HG03066 (cell line): ENCODE results near the gene CPAMD8.

Source experiments
- ATAC-seq: cut with Tn5 transposase; IDR thresholded peaks from one replicate; pipeline ENCODE4 v1.9.1; 2021; ENCODE audit warnings: low read depth; ENCODE audit not compliant: unreplicated experiment

CPAMD8 gene

DNA sequence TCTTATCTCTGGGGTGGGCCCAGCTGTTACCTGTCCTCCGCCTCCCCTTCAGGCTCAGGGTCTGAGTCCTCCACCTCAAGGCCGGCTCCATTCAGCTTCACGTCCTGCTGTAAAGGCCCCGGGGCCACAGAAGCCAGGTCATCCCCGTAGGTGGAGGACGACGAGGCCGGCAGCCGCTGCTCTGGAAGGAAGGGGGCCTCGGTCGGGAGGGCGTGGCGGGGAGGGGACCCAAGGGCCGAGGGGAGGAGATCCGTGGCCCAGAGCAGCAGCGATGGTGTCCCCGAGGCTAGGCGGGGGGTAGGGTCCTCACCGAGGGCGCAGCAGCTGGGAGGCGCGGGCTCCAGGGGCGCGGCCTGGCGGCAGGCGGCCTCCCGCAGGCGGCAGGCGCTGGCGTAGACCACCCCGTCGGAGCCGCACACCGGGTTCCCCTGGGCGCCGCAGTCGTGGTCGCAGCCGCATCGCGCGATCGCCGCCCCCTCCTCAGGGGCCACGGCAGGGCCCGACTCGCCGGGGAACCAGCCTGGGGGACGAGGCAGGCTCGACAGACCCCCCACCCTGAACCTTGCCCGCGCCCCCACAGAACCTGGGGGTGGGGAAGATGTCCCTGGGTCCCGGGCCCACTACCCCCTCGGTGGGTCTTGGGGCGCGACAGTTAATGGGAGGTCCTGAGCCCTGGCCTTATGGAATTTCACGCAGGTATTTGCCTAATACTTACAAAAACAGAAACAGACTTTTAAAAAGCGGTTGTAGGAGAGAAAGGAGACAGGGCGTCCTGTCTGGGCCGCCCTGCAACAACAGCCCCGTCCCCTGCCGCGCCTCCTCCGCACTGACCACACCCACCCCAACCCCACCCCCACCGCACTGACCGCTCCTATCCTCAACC lies 130.2 kb downstream of the CPAMD8 start:
- peak; percentile 37 for ATAC-seq

DNA sequence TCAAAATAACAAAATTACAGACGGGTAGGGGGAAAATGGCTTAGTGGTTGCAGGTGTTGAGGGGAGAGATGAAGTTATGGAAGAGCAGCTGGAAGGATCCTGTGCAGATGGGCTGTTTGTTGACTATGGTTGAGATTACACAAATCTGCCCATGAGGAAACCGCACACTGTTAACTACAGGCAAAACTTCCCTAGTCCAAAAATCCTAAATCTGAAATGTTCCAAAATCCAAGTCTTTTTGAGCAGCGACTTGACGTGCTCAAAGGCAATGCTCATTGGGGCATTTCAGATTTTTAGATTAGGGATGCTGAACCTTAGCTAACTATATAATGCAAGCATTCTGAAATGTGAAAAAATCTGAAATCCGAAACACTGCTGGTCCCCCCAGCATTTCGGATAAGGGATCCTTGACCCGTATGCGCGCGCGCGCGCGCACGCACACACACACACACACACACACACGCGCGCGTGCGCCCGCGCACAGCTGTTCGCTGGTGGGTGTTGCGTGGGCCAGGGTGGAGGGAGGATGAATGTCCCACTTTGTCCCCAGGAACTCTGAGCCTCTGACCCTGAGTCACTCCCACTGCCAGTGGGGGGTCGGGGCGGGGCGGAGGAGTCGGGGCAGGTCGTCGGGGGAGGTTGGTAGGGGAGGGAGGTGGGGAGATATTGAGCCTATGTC lies 131.0 kb downstream of the CPAMD8 start:
- no peak for ATAC-seq

GRCh38 chr19:16894080-16894479 lies 132.5 kb downstream of the CPAMD8 start:
- ATAC-seq: no peak

GRCh38 chr19:16893686-16893989 lies 133.0 kb downstream of the CPAMD8 start:
- ATAC-seq: no peak

DNA sequence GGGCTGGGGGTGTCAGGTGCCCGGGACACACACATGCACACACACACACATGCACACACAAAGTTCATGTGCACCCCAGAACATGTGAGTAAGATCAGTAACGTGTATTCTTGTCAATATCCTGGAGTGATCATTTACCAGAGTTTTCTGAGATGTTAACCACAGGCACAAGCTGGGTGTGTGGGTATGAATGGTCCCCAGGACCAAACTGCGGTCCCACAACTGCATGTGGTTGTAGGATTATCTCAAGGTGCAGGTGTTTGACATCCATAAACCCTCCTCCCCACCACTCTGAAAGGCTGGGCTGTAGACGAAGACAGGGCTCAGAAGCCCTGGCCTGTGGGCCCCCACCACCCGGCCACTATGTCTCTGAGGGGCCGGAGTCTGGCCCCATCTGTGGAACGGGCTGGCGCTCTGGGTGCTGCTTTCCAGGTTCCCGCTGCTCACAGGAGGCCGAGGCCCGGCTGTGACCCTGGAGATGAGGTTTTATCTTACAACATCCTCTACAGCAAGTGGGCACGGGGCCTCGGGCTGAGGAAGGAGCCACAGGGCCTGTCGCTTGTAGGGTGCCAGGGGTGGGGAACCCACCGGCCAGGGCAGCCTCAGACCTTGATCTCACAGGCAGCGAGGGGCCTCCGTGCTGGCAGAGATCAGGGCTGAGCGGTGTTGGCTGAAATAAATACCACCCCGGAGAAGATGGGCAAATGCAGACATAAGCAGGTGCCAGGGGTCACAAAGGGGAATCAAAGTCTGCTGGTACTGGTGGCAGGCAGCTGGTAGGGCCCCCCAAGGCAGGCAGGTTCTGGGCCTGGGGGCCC lies 133.5 kb downstream of the CPAMD8 start:
- no peak for ATAC-seq

DNA sequence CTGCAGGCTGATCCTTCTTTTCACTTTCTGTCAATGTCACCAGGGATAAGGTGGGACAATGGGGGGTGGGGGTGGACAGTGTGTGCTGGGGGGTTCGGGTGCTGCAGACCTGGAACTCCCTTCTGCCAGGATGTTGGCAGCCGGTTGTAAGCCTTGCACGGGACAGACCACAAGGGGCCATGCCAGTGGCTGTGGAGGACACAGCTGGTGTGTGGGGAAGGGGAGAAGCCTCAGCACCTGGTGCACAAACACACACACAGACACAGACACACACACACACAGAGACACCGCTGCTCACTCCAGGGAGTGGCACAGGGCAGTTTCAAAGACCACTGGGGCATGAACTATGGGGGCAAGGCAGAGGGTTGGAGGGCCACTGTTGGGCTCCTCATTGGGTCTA lies 134.2 kb downstream of the CPAMD8 start:
- ATAC-seq: no peak

DNA sequence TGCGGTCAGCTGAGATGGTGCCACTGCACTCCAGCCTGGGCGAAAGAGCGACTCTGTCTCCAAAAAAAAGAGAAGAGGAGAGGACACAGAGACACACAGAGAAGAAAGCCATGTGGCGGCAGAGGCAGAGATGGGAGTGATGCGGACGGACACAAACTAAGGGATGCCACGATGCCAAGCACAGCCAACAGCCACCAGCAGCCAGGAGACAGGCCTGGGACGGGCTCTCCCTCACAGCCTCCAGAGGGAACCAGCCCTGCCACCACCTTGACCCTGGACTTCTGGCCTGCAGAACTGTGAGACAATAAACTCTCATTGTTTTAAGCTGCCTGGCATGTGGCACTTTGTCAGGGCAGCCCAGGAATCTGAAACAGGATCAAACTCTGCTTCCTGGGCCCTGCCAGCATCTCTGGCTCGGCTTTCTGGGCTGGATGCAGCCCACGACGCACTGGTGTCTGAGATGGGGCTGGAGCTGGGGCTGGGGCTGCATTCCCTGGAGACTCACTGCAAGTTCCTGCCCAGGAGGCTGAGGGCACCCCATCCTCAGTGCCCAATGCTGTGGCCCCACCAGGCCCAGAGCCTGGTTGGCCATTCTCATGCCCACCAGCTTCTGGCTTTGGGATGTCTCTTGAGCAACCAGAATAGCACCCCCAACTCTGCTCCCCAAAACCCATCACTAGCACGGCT lies 134.8 kb downstream of the CPAMD8 start:
- ATAC-seq: no peak

- ATAC-seq: no peak
Observed at GRCh38 chr19:16890461-16891184, 136.0 kb downstream of the CPAMD8 start.

DNA sequence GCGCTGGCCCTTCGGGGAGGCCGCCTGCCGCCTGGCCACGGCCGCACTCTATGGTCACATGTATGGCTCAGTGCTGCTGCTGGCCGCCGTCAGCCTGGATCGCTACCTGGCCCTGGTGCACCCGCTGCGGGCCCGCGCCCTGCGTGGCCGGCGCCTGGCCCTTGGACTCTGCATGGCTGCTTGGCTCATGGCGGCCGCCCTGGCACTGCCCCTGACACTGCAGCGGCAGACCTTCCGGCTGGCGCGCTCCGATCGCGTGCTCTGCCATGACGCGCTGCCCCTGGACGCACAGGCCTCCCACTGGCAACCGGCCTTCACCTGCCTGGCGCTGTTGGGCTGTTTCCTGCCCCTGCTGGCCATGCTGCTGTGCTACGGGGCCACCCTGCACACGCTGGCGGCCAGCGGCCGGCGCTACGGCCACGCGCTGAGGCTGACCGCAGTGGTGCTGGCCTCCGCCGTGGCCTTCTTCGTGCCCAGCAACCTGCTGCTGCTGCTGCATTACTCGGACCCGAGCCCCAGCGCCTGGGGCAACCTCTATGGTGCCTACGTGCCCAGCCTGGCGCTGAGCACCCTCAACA lies 136.6 kb downstream of the CPAMD8 start:
- ATAC-seq: no peak

- no peak for ATAC-seq
Observed at GRCh38 chr19:16889366-16889882, 137.2 kb downstream of the CPAMD8 start.

GRCh38 chr19:16888629-16889365 lies 137.8 kb downstream of the CPAMD8 start, which contains the start of gene F2RL3:
Gene F2RL3 (plus strand): TSS chr19:16888999. CDS start chr19:16889190, 191 bp downstream.
- no peak for ATAC-seq

DNA sequence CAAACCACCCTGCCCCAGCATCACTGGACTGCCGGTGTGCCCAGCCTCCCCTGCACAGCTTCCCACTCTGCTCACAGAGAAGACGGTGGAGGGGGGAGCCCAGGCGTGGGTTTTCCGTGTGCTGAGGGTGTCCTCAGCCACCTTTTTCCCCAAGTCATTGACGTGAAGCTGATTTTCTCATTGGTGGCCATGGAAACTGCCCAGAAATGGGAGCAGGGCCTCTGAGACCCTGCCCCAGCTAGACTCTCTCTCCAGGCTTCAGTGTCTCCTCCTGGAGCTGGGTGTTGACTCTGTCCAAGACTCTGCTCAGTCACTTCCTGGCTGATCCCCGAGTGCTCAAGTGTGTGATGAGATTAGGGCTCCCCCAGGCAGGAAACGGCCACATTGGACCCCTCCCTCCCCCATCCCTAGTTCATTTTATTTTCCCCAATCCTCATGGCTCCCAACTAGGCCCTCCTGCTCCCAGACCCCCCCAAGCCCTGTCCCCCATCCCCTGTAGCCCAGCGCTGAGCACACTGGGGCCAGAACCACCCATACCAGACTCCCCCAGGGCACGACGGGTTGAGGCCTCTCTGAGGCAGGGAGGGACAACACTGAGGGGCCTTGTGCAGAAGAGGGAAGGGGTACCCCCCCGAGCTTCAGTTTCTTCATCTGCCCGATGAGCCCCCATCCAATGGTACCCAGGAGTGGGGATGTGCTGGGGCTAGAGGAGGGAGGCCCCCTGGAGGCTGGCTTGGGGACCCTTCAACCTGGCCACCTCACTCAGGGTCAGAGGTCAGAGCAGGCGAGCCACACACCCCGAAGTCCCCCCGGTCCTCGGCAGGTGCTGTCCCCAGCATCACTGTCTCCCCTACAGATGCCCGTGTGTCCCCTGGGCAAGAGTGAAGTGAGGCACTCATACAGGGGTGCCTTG lies 139.0 kb downstream of the CPAMD8 start:
- no peak for ATAC-seq

DNA sequence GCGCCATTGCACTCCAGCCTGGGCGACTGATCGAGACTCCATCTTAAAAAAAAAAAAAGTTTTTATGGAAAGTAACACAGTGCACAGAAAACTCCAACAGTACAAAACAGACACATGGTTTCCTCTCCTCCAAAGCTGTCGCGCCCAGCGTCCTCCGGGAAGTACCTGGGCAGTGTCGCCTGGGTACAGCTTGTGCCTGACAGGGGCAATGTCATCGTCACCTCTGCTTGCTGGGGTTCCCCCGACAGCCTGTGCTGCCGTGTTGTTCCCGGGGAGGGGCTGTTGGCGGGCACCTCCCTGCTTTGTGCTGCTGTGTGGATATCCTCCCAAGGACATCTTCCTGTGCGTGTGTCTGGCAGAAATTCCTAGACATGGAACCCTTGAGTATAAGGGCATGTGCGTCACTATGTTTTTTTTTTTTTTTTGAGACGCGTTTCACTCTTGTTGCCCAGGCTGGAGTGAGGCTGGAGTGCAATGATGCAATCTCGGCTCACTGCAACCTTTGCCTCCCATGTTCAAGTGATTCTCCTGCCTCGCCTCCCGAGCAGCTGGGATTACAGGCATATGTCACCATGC lies 140.2 kb downstream of the CPAMD8 start:
- ATAC-seq: no peak

DNA sequence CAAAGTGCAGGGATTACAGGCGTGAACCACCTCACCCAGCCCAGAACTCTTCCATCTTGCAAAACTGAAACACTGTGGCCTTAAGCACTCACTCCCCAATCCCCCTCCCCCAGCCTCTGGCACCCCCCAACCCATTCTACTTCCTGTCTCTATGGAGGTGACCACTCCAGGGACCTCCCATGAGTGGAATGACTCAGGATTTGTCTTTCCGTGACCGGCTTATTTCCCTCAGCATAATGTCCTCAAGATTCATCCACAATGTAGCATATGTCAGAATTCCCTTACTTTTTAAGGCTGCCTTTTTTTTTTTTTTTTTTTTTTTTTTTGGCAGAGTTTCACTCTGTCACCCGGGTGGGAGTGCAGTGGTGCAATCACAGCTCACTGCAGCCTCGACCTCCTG lies 141.4 kb downstream of the CPAMD8 start:
- ATAC-seq: no peak

DNA sequence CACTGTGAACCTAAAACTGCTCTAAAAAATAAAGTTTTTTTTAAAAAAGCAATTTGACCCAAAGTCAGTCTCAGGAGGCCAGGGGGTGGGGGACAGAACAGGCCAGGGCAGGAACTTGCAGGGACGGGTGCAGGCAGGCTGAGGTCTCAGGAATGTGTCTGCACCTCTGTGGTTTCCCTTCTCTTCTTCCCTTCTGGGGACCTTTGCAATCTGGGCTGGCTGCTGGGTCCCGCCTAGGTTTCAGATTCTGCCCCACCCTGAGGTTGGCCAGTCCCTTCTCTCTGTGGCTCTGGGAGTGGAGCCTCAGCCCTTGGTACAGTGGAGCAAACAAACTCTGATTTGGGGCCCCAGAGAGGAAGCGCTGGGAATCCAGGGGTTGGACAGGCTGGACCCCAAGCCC lies 143.1 kb downstream of the CPAMD8 start:
- no peak for ATAC-seq

GRCh38 chr19:16882146-16882545 lies 144.5 kb downstream of the CPAMD8 start:
- ATAC-seq: no peak

DNA sequence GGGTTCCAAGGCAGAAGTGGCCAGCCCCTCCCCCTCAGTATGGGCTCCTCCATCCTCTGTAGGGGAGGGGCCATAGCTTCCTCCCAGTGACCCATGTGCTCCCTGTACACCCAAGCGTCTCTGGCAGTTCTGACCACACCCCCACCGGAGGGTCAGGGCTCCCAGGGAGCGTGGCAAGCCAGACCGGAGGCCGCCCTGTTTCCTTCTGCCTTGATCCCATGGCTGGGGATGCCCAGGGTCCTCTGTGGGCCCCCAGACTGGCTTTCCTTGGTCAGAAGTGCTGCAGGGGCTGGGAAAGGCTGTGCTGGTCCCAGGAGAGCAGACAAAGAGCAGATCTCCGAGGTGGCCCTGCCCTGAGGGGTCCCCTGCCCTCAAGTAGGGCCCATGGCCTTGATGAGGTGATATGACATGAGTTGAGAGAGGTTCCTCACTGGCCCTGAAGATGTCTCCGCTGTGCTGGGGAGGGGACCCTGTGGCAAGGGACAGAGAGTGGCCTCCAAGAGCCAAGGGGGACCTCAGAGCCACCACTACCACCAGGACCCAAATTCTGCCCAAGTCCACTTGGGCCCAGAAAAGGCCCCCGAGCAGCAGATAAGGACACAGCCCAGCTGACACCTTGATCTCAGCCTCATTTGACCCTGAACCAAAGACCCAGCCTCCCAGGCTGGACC lies 145.6 kb downstream of the CPAMD8 start:
- no peak for ATAC-seq
